HG02938 (cell line): ENCODE data around the gene CLEC2B.

Experiments
- ATAC-seq: cut with Tn5 transposase; IDR thresholded peaks from one replicate; pipeline ENCODE4 v1.9.1; 2021; ENCODE audit warnings: mild to moderate bottlenecking, moderate library complexity; ENCODE audit not compliant: unreplicated experiment

Gene CLEC2B

DNA sequence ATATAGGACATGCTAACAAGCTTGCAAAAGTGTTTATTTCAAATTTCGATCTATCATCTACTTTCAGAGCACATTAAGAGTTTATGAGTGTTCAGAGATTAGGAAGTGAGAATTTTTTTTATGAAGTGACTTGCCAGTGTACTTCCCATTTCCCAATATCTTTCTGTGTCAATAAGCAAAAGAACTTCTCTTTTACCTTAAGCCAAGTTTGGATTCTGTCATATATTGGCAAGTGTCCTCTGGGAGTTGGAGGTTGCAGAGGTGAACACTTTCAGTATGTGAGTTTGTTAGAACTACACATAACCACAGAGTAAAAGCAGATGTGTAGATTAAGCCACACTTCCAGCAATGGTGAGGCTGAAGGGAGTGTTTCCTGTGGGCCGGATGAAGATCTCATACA, 58.5 kb downstream of the CLEC2B start:
- no peak for ATAC-seq

DNA sequence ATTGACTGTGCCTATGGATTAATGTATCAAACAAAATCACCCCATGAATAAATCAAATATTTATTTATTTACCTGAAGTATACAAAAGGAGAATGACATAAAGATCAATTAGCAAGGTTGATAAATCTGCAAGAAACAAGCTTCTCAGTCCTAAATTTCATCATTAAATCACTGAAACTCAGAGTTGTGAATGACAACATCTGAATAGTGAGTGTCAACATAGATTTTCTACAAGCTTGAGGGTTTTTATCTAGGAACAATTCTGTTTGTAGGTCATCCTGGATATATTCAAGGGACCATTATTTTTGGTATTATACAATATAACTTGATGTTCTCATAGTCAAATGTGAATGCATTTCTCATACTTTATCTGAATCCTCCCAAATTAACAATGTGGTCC, 59.3 kb downstream of the CLEC2B start:
- no peak for ATAC-seq

DNA sequence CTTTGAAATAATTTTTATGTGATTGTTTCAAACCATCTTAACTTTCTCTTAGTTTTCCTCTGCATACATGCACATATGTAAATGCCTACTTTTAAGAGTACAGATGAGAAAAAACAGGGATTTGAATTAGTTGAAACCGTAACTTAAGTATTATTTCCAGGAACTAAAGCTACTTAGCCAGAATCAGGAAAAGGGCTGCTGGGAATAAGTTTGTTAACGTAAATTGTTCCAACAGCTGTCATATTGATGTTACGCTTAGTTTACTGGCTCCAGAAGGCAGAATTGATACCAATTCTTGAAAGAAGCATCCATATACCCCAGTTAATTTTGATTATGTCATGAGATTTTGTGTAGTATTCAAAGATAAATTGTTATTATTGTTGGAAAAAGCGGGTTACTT, 59.8 kb downstream of the CLEC2B start:
- no peak for ATAC-seq

DNA sequence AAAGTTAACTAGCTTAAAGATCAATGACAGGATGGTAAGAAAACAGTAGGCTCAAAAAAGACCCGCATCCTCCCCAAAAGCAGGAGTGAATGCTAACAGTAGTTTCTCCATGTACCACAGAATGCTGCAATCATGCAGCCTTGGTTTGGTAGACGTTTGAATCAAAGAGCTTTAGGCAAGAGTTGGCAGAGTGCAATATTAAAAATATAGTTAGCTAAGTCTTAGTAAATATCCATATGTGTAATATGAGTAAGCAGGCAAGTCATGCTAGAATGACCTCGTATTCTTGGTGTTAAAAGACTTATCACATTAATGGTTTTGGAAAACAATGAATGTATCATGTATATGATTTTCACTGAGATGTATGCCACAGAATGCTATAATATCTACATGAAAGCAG, 60.6 kb downstream of the CLEC2B start:
- no peak for ATAC-seq

DNA sequence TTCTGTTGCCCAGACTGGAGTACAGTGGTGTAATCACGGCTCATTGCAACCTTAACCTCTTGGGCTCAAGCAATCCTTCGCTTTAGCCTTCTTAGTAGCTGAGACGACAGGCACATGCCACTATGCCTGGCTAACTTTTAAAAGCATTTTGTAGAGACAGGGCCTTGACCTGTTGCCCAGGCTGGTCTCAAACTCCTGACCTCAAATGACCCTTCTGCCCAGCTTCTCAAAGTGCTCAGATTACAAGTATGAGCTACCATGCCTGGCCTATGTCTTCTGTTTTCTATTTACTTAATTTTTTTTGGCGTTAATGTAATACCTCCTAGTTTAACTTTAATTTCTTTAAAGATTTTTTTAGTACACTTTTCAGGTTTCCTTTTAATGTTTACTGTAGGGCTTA, 62.4 kb downstream of the CLEC2B start:
- no peak for ATAC-seq

DNA sequence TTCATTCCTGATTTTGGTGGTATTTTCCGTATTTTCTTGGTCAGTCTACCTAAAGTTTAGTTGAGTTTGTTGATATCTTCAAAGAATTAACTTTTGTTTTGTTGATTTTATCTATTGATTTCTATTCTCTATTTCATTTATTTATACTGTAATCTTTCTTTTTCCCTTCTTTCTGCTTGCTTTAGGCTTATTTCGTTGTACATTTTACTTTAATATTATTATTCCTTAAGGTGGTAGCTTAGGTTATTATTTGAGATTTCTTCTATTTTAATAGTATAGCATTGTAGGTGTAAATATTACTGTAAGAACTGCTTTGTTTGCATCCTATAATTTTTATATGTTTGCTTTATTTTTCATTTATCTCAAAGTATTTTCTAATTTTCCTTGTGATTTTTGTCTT, 63.3 kb downstream of the CLEC2B start:
- no peak for ATAC-seq
